NOMO-1 treated with DMSO at 0.1 percent for 48 hours (cell line): Measurements from ENCODE around the gene ATP8B2.

ENCODE experiments used
- DNase-seq: peaks from one replicate; lab custom pipeline; 2025; ENCODE audit not compliant: unreplicated experiment; lab: John Stamatoyannopoulos, UW

The ATP8B2 gene

GRCh38 chr1:154386643-154387352 is 61.5 kb downstream of the ATP8B2 start:
- DNase-seq: peak; percentile 50

- DNase-seq: no peak
Observed at GRCh38 chr1:154391086-154391770, 65.9 kb downstream of the ATP8B2 start.

GRCh38 chr1:154398141-154398540 is 72.8 kb downstream of the ATP8B2 start:
- DNase-seq: peak; percentile 42

- DNase-seq: no peak
Observed at GRCh38 chr1:154398678-154399077, 73.4 kb downstream of the ATP8B2 start.

GRCh38 chr1:154400381-154400801 is 75.1 kb downstream of the ATP8B2 start:
- peak; percentile 91 for DNase-seq
